Kidney (tissue), 14 donors: ENCODE results near the gene ATP1A3. TPM values are rescaled to one million over a fixed set of nuclear protein-coding genes. Genes with fewer than 3 reads are reported as not detected.

ENCODE experiments used
- DNase-seq, 5 donors: peaks; one replicate each; pipeline ENCODE4 v3.0.0-alpha.2; 2013 to 2020
- FAIRE-seq: peaks from 2 replicates; lab custom pipeline; 2012; peaks lifted over from hg19 to GRCh38; lab: Jason Lieb, UNC
- H3K27ac ChIP-seq, 2 donors: one replicate each; pipeline ENCODE4 v1.7.0; 2013; ENCODE audit warnings: low read depth in 2 of 2, low read length in 2 of 2, inconsistent platforms in 1 of 2
- H3K27me3 ChIP-seq: one replicate; pipeline ENCODE4 v1.7.1; 2013; ENCODE audit warnings: low read length, inconsistent platforms; ENCODE audit not compliant: control insufficient read depth, insufficient read depth
- H3K36me3 ChIP-seq, 3 donors: one replicate each; pipeline versions ENCODE4 v1.7.0 to v1.7.1; 2013; ENCODE audit warnings: low read length in 3 of 3, control low read depth in 1 of 3, inconsistent platforms in 1 of 3; ENCODE audit not compliant: insufficient read depth in 3 of 3, control insufficient read depth in 2 of 3
- H3K4me1 ChIP-seq, 3 donors: one replicate each; pipeline versions ENCODE4 v1.7.0 to v1.7.1; 2013; ENCODE audit warnings: low read length in 3 of 3, inconsistent platforms in 1 of 3, low read depth in 1 of 3; ENCODE audit not compliant: control insufficient read depth in 2 of 3, insufficient read depth in 2 of 3
- H3K4me3 ChIP-seq, 3 donors: one replicate each; pipeline versions ENCODE4 v1.7.0 to v1.8.1; 2013; ENCODE audit warnings: low read length in 3 of 3, control low read depth in 1 of 3, inconsistent platforms in 1 of 3
- H3K9ac ChIP-seq, 3 donors: one replicate each; pipeline versions ENCODE4 v1.7.0 to v1.7.1; 2013; ENCODE audit warnings: low read length in 3 of 3, control low read depth in 1 of 3, inconsistent platforms in 1 of 3
- H3K9me3 ChIP-seq, 3 donors: one replicate each; pipeline versions ENCODE4 v1.7.0 to v1.7.1; 2013; ENCODE audit warnings: low read length in 3 of 3, control low read depth in 1 of 3, inconsistent platforms in 1 of 3; ENCODE audit not compliant: control insufficient read depth in 2 of 3, insufficient read depth in 1 of 3
- CTCF ChIP-seq: IDR thresholded peaks from 3 replicates; pipeline ENCODE4 v1.5.1; 2012; ENCODE audit warnings: mild to moderate bottlenecking, moderate library complexity, borderline replicate concordance; ENCODE audit not compliant: insufficient read depth; ENCODE audit errors: extremely low read depth
- intact Hi-C: fragments of 100-400 bp; cut with DNase I; formaldehyde crosslinking; loops from one replicate; pipeline ENCODE4 v1.11.1; 2022
- polyA plus RNA-seq: library from polyadenylated mRNA; stranded (reverse); fragments of 350-450 nt; fragmentation: Illumina TruSeq; extraction: RNeasy Lipid Tissue Mini Kit (QIAGEN cat#74804); gene quantifications from one replicate; pipeline ENCODE4 v1.2.3, GENCODE V29; 2014; ENCODE audit warnings: low read depth, low replicate concordance; ENCODE audit not compliant: insufficient read depth
- total RNA-seq: library from RNA; stranded (reverse); fragmentation: NEBNext Ultra II Directional; extraction: Animal tissue kit (Norgen Biotek cat#: 25700); gene quantifications from one replicate; pipeline ENCODE4 v1.2.1, GENCODE V29; 2021
- donor health status: control.
- donor health status: control.
- donor health status: control.
- donor health status: control.
- donor health status: control.
- donor health status: DM: yes; HTN: yes; CAD: no.
- donor health status: Normal renal cell carcinoma (clear cell type).

Gene ATP1A3
- total and polyA plus RNA-seq, 2 donors from 2014 or later, result not detected

- intact Hi-C loops, result no loop called here
- Histone ChIP-seq H3K9ac (no peak overlapping the region), H3K4me3 (no peak overlapping the region), H3K4me1 (no peaks in the 10 kb centered on the region), H3K36me3 (no peaks in the 10 kb centered on the region), H3K9me3 (peaks cover 0 to 4% (median 0%) of the 10 kb centered on the region in 3 donors), H3K27ac (no peak overlapping the region), H3K27me3 (peaks cover 64% of the 10 kb centered on the region)
- DNase-seq (no peak), FAIRE-seq (no peak)
- TF ChIP-seq CTCF, result no peak
Measured at GRCh38 chr19:41918095-41918494, 75.9 kb downstream of the ATP1A3 start.

DNA sequence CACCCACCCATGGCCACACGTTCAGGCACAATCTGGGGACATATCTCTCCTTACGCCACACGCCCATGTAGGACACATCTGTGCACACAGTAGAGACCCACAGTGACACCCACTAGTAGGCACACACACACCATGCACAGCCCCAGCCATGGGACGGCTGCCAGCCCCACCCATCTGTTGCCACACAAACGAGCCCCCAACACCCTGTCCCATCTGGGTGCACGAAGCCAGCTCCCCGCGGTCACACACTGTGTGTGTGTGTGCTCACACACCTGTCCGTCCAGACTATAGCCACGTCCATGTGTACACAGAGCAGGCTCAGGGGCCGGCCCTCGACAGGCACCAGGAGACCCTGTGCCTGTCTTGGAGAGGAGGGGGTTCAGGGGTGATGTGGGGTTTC lies 76.4 kb downstream of the ATP1A3 start:
- H3K4me1 ChIP-seq, result no peaks in the 10 kb centered on the region
- no peaks in the 10 kb centered on the region for H3K36me3 ChIP-seq
- H3K9ac ChIP-seq, result no peak overlapping the region
- H3K27me3 ChIP-seq, result peaks cover 60% of the 10 kb centered on the region
- intact Hi-C loops, result no loop called here
- no peak overlapping the region for H3K4me3 ChIP-seq
- no peak overlapping the region for H3K27ac ChIP-seq
- DNase-seq (peak in 1 of 5 donors; percentile 45), FAIRE-seq (no peak)
- H3K9me3 ChIP-seq, result peaks cover 0 to 4% (median 0%) of the 10 kb centered on the region in 3 donors
- TF ChIP-seq CTCF, result no peak

Other genes with a start within 250 kb of the ATP1A3 start
- not detected for gene CEACAM6, start 238.7 kb downstream of the ATP1A3 start, total RNA-seq
- not detected for gene CEACAM6, start 238.7 kb downstream of the ATP1A3 start, polyA plus RNA-seq
- 0.69 TPM for gene CEACAM3, start 197.6 kb downstream of the ATP1A3 start, total RNA-seq
- not detected for gene CEACAM3, start 197.6 kb downstream of the ATP1A3 start, polyA plus RNA-seq
- gene LYPD4, start 149.5 kb downstream of the ATP1A3 start, total RNA-seq, result not detected
- gene LYPD4, start 149.5 kb downstream of the ATP1A3 start, polyA plus RNA-seq, result not detected
- not detected for gene DMRTC2, start 149.2 kb downstream of the ATP1A3 start, total RNA-seq
- gene DMRTC2, start 149.2 kb downstream of the ATP1A3 start, polyA plus RNA-seq, result not detected
- 1,433 TPM for gene RPS19, start 134.0 kb downstream of the ATP1A3 start, total RNA-seq
- gene RPS19, start 134.0 kb downstream of the ATP1A3 start, polyA plus RNA-seq, result 2,116 TPM
- 11.0 TPM for gene CD79A, start 117.0 kb downstream of the ATP1A3 start, total RNA-seq
- gene CD79A, start 117.0 kb downstream of the ATP1A3 start, polyA plus RNA-seq, result 0.32 TPM
- gene ARHGEF1, start 111.0 kb downstream of the ATP1A3 start, total RNA-seq, result 139 TPM
- 39.0 TPM for gene ARHGEF1, start 111.0 kb downstream of the ATP1A3 start, polyA plus RNA-seq
- 0.69 TPM for gene ERFL, start 65.8 kb downstream of the ATP1A3 start, total RNA-seq
- not detected for gene ERFL, start 65.8 kb downstream of the ATP1A3 start, polyA plus RNA-seq
- gene RABAC1, start 34.9 kb downstream of the ATP1A3 start, total RNA-seq, result 146 TPM
- 333 TPM for gene RABAC1, start 34.9 kb downstream of the ATP1A3 start, polyA plus RNA-seq
- 16.2 TPM for gene GRIK5, start 76.0 kb upstream of the ATP1A3 start, total RNA-seq
- gene GRIK5, start 76.0 kb upstream of the ATP1A3 start, polyA plus RNA-seq, result 8.9 TPM
- 12.7 TPM for gene ZNF574, start 81.9 kb upstream of the ATP1A3 start, total RNA-seq
- 7.2 TPM for gene ZNF574, start 81.9 kb upstream of the ATP1A3 start, polyA plus RNA-seq
- 9.8 TPM for gene POU2F2, start 138.2 kb upstream of the ATP1A3 start, total RNA-seq
- 1.3 TPM for gene POU2F2, start 138.2 kb upstream of the ATP1A3 start, polyA plus RNA-seq
- 26.1 TPM for gene DEDD2, start 223.4 kb upstream of the ATP1A3 start, total RNA-seq
- 36.3 TPM for gene DEDD2, start 223.4 kb upstream of the ATP1A3 start, polyA plus RNA-seq
- gene ZNF526, start 226.1 kb upstream of the ATP1A3 start, total RNA-seq, result 11.6 TPM
- gene ZNF526, start 226.1 kb upstream of the ATP1A3 start, polyA plus RNA-seq, result 2.6 TPM
- 39.2 TPM for gene GSK3A, start 248.4 kb upstream of the ATP1A3 start, total RNA-seq
- 57.3 TPM for gene GSK3A, start 248.4 kb upstream of the ATP1A3 start, polyA plus RNA-seq